ENCODE results near the gene SMS.

The SMS gene

GRCh38 chrX:21975242-21975641 lies 34.7 kb downstream of the SMS start:
- in situ Hi-C loops (cut with MboI; ENCODE audit: low sequenced_read_pairs), result no loop called here

- in situ Hi-C loops (cut with MboI; ENCODE audit: low sequenced_read_pairs), result no loop called here
Measured at GRCh38 chrX:21975812-21976211, 35.3 kb downstream of the SMS start.

- in situ Hi-C loops (cut with MboI; ENCODE audit: low sequenced_read_pairs), result no loop called here
Measured at GRCh38 chrX:21978346-21978745, 37.8 kb downstream of the SMS start.

- in situ Hi-C loops (cut with MboI; ENCODE audit: low sequenced_read_pairs), result no loop called here
Measured at GRCh38 chrX:21982311-21982710, 41.8 kb downstream of the SMS start.

- in situ Hi-C loops (cut with MboI; ENCODE audit: low sequenced_read_pairs), result no loop called here
Measured at GRCh38 chrX:21985332-21985777, 44.8 kb downstream of the SMS start.

GRCh38 chrX:21986596-21986995 lies 46.1 kb downstream of the SMS start:
- in situ Hi-C loops (cut with MboI; ENCODE audit: low sequenced_read_pairs), result no loop called here

- in situ Hi-C loops (cut with MboI; ENCODE audit: low sequenced_read_pairs), result no loop called here
Measured at GRCh38 chrX:21989384-21989783, 48.9 kb downstream of the SMS start.

GRCh38 chrX:21990832-21991231 lies 50.3 kb downstream of the SMS start:
- in situ Hi-C loops (cut with MboI; ENCODE audit: low sequenced_read_pairs), result no loop called here

- in situ Hi-C loops (cut with MboI; ENCODE audit: low sequenced_read_pairs), result no loop called here
Measured at GRCh38 chrX:21991504-21991903, 51.0 kb downstream of the SMS start.

GRCh38 chrX:21993265-21993664 lies 52.8 kb downstream of the SMS start:
- in situ Hi-C loops (cut with MboI; ENCODE audit: low sequenced_read_pairs), result no loop called here

- in situ Hi-C loops (cut with MboI; ENCODE audit: low sequenced_read_pairs), result no loop called here
Measured at GRCh38 chrX:21996872-21997455, 56.5 kb downstream of the SMS start.

- in situ Hi-C loops (cut with MboI; ENCODE audit: low sequenced_read_pairs), result no loop called here
Measured at GRCh38 chrX:21998037-21998436, 57.5 kb downstream of the SMS start.

- in situ Hi-C loops (cut with MboI; ENCODE audit: low sequenced_read_pairs), result no loop called here
Measured at GRCh38 chrX:22004866-22005265, 64.4 kb downstream of the SMS start.

GRCh38 chrX:22012051-22012450 lies 71.5 kb downstream of the SMS start:
- in situ Hi-C loops (cut with MboI; ENCODE audit: low sequenced_read_pairs), result no loop called here

- in situ Hi-C loops (cut with MboI; ENCODE audit: low sequenced_read_pairs), result no loop called here
Measured at GRCh38 chrX:22012931-22013330, 72.4 kb downstream of the SMS start.

GRCh38 chrX:22015139-22015750 lies 74.7 kb downstream of the SMS start:
- in situ Hi-C loops (cut with MboI; ENCODE audit: low sequenced_read_pairs), result no loop called here

GRCh38 chrX:22021751-22022324 lies 81.3 kb downstream of the SMS start:
- in situ Hi-C loops (cut with MboI; ENCODE audit: low sequenced_read_pairs), result no loop called here

GRCh38 chrX:22024577-22024976 lies 84.1 kb downstream of the SMS start:
- in situ Hi-C loops (cut with MboI; ENCODE audit: low sequenced_read_pairs), result no loop called here

- in situ Hi-C loops (cut with MboI; ENCODE audit: low sequenced_read_pairs), result no loop called here
Measured at GRCh38 chrX:22025751-22026150, 85.2 kb downstream of the SMS start.

GRCh38 chrX:22026731-22027130 lies 86.2 kb downstream of the SMS start:
- in situ Hi-C loops (cut with MboI; ENCODE audit: low sequenced_read_pairs), result no loop called here

GRCh38 chrX:22032084-22032483 lies 91.6 kb downstream of the SMS start, which contains the start of gene PHEX:
PHEX (plus strand) TSS chrX:22032325; CDS start chrX:22033006, 681 bp downstream.
- in situ Hi-C loops (cut with MboI; ENCODE audit: low sequenced_read_pairs), result no loop called here

GRCh38 chrX:22032506-22032905 lies 92.0 kb downstream of the SMS start:
- in situ Hi-C loops (cut with MboI; ENCODE audit: low sequenced_read_pairs), result no loop called here

All from HL-60/S4 treated with phorbol 12-myristate 13-acetate at 8.2 ng/mL for 4 days and 3 days (cell line).